ENCODE measurements around the gene PCBP2. TPM values are rescaled to one million over a fixed set of nuclear protein-coding genes. Genes with fewer than 3 reads are reported as not detected.
"Not testable (repeated sequence)": the region's sequence is repeated elsewhere in the genome, so short reads cannot be mapped to it uniquely, and the experiment has no call there.

Gene PCBP2
- polyA plus RNA-seq (ENCODE audit: insufficient read length in 4 of 4), result 1,000 to 10,000 TPM; 1,030 to 1,212 (median 1,099) TPM

- DNase-seq (ENCODE audit: low read depth in 4 of 4, low spot score in 3 of 4), result peak; percentile 90 to 98 (median 98)
Measured at GRCh38 chr12:53451661-53452158, at the start of gene PCBP2. Gene PCBP2, plus strand, starts transcription at chr12:53452102. Its CDS starts 2,699 bp downstream, at chr12:53454801.

- DNase-seq (ENCODE audit: low read depth in 4 of 4, low spot score in 3 of 4), result not testable (repeated sequence)
Measured at GRCh38 chr12:53402351-53402750, 49.6 kb upstream of the PCBP2 start.

GRCh38 chr12:53402871-53403270, 49.0 kb upstream of the PCBP2 start:
- DNase-seq (ENCODE audit: low read depth in 4 of 4, low spot score in 3 of 4), result no peak

GRCh38 chr12:53410951-53411350, 41.0 kb upstream of the PCBP2 start:
- no peak for DNase-seq (ENCODE audit: low read depth in 4 of 4, low spot score in 3 of 4)

- DNase-seq (ENCODE audit: low read depth in 4 of 4, low spot score in 3 of 4), result no peak
Measured at GRCh38 chr12:53413485-53414204, 38.3 kb upstream of the PCBP2 start.

GRCh38 chr12:53414756-53415417, 37.0 kb upstream of the PCBP2 start:
- DNase-seq (ENCODE audit: low read depth in 4 of 4, low spot score in 3 of 4), result no peak

DNA sequence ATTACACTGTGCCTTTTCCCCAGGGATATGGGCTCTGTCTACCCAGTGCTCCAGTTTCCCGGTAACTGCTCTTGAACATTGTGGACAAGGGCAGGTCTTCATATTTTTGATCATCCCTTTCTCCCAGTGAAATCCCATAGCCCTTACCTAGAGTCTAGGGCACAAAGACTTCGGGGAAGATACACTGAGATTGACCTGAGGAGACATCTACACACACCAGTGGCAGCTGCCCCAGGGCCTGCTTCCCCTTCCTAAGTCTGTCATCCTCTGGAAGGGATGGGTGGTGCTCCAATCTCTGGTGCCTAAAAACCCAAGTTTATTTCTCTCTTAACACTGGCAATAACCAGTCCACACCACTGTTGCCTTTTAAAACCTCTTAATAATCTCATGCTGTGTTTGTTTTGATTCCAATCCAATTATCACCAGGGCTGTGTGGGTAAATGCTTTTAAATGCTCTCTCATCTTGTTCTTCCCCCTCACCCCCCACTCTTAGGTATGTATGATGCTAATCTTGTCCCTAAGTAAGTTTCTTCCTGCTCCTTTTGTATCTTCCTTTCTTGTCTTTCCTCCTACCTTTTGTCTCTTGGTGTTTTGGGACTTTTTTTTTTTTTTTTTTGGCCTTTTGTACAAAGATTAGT, 36.0 kb upstream of the PCBP2 start:
- DNase-seq (ENCODE audit: low read depth in 4 of 4, low spot score in 3 of 4), result not testable (repeated sequence)

- not testable (repeated sequence) for DNase-seq (ENCODE audit: low read depth in 4 of 4, low spot score in 3 of 4)
Measured at GRCh38 chr12:53417291-53417816, 34.5 kb upstream of the PCBP2 start.

GRCh38 chr12:53418221-53418620, 33.7 kb upstream of the PCBP2 start:
- no peak for DNase-seq (ENCODE audit: low read depth in 4 of 4, low spot score in 3 of 4)

DNA sequence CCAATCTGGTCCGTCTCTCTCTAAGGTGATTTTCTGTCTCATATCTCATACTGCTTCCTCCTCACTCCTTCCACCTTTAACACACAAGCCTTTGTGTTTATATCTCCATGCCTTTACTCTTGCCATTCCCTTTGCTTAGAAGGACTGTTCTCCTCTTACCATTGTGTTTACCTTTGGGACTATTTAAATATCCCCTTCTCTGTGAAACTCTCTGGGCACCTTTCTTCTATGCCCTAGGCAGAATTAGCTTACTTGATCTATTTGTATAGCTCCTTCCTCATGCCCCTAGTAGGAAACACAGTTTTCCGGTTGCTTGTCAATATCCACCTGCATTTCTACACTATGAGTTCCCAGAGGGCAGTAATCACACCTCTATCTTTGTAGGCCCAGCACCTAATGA, 32.1 kb upstream of the PCBP2 start:
- DNase-seq (ENCODE audit: low read depth in 4 of 4, low spot score in 3 of 4), result no peak

DNA sequence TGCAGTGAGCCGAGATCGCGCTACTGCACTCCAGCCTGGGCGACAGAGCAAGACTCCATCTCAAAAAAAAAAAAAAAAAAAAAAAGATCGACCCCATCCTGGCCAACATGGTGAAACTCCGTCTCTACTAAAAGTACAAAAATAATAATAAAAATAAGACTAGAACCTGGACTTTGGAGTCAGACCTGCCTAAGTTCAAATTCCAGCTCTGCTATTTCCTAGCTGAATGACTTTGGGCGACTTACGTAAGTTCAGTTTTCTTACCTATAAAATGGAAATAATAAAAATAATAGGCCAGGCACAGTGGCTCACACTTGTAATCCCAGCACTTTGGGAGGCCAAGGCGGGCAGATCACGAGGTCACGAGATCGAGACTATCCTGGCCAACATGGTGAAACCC, 29.7 kb upstream of the PCBP2 start:
- not testable (repeated sequence) for DNase-seq (ENCODE audit: low read depth in 4 of 4, low spot score in 3 of 4)

- DNase-seq (ENCODE audit: low read depth in 4 of 4, low spot score in 3 of 4), result no peak
Measured at GRCh38 chr12:53423597-53423996, 28.3 kb upstream of the PCBP2 start, which contains the start of gene AMHR2. Gene AMHR2, plus strand, starts transcription at chr12:53423855. Its CDS starts 80 bp downstream, at chr12:53423935.

GRCh38 chr12:53424626-53425514, 27.0 kb upstream of the PCBP2 start:
- DNase-seq (ENCODE audit: low read depth in 4 of 4, low spot score in 3 of 4), result no peak

DNA sequence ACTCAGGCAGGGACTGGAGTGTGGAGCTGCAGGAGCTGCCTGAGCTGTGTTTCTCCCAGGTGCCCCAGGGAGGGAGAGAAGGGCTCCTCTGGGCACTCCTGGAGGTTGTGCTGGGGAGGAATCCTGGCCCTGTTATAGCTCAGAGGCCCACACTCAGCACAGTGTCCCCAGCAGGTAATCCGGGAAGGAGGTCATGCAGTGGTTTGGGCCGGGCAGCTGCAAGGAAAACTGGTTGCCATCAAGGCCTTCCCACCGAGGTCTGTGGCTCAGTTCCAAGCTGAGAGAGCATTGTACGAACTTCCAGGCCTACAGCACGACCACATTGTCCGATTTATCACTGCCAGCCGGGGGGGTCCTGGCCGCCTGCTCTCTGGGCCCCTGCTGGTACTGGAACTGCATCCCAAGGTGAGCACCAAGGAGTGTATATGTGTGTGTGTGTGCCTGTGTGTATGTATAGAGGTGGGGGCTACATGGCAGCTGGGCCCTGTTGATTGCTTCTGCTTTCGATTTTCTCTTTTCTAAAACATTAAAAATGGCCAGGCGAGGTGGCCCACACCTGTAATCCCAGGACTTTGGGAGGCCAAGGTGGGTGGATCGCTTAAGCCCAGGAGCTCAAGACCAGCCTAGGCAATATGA, 26.3 kb upstream of the PCBP2 start:
- DNase-seq (ENCODE audit: low read depth in 4 of 4, low spot score in 3 of 4), result no peak

DNA sequence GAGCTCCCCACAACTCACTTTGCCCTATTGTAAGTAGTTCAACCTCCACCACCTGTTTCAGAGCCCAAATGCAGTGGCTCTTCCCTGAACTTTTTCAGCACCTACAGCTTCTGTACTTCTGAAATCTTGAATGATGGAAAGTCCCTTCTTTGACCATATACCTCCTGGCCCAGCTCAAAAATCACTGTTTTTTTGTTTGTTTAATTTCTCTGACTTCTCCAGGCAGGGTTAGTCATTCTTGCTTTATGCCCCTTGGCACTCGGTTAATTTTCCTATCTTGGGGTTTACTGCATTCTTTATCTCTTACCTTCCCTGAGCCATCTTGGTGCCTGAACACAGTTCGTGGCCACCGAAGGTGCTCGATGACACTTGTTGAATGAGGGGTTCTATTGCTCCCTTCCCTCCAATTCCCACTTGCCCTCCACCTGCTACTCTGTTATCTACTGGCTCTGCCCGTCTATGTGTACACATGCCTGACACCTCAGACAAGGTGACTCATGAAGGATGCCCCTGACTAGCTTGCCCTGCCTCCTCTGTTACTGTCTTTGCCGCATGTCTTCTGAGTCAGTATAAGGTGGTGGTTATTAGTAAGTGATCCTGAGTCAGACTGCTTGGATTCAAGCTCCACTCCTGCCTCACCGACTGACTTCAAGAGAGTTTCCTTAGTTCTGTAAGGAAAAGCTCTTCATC, 23.9 kb upstream of the PCBP2 start:
- no peak for DNase-seq (ENCODE audit: low read depth in 4 of 4, low spot score in 3 of 4)

DNA sequence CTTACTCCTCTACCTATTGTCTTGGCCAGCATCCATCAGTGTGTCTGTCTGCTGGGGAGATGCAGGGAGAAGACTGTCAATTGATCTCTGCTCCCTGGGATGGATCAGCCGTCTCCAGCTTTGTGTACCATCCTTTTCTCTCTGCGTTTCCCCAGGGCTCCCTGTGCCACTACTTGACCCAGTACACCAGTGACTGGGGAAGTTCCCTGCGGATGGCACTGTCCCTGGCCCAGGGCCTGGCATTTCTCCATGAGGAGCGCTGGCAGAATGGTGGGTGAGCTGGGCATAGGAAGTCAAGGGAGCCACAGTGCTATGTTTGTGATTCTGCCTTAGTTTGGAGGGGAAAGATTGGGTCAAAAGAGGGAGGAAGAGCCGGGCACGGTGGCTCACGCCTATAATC, 23.2 kb upstream of the PCBP2 start:
- no peak for DNase-seq (ENCODE audit: low read depth in 4 of 4, low spot score in 3 of 4)

GRCh38 chr12:53430116-53430515, 21.8 kb upstream of the PCBP2 start:
- DNase-seq (ENCODE audit: low read depth in 4 of 4, low spot score in 3 of 4), result no peak

DNA sequence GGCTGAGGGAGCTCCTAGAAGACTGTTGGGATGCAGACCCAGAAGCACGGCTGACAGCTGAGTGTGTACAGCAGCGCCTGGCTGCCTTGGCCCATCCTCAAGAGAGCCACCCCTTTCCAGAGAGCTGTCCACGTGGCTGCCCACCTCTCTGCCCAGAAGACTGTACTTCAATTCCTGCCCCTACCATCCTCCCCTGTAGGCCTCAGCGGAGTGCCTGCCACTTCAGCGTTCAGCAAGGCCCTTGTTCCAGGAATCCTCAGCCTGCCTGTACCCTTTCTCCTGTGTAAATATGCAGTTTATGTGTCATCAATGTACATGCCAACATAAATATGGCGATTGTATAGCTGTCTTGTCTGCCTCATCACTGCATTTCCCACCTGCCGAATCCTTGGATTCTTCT, 20.7 kb upstream of the PCBP2 start:
- DNase-seq (ENCODE audit: low read depth in 4 of 4, low spot score in 3 of 4), result no peak

DNA sequence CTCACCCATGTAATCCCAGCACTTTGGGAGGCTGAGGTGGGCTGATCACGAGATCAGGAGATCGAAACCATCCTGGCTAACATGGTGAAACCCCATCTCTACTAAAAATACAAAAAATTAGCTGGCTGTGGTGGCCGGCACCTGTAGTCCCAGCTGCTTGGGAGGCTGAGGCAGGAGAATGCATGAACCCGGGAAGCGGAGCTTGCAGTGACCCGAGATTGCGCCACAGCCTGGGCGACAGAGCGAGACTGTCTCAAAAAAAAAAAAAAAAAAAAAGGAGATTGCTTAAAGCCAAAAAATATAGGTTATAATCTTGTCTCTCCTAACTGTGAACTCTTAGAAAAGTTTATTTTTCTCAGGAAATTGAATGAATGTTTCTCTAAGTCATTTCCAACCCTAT, 16.6 kb upstream of the PCBP2 start:
- DNase-seq (ENCODE audit: low read depth in 4 of 4, low spot score in 3 of 4), result not testable (repeated sequence)
